ENCODE data around the gene KLF14. TPM values are rescaled to one million over a fixed set of nuclear protein-coding genes. Genes with fewer than 3 reads are reported as not detected.

The KLF14 gene
- total and polyA plus RNA-seq, 2 donors (not counting 3 experiments of a cell fraction or from before 2014, with no cell fraction given), result 0.01 TPM; not detected in 1

GRCh38 chr7:130708766-130709165, 25.2 kb downstream of the KLF14 start:
- Histone ChIP-seq H3K4me1 (ENCODE audit: control insufficient read depth, extremely low read depth, insufficient read depth, low read length) (no peaks in the 10 kb centered on the region), H4K20me1 (replicated peaks; ENCODE audit: control insufficient read depth, extremely low read depth, insufficient read depth, low read length) (no peaks in the 10 kb centered on the region), H3K4me2 (ENCODE audit: insufficient read depth, low read length) (no peak overlapping the region), H3K9ac (replicated peaks; ENCODE audit: extremely low read depth, insufficient read depth, low read length) (no peak overlapping the region), H3K27ac (ENCODE audit: insufficient read depth, low read depth, low read length) (no peak overlapping the region), H3K9me3 (replicated peaks; ENCODE audit: control insufficient read depth, insufficient read depth, low read length) (no peaks in the 10 kb centered on the region), H3K4me3 (replicated peaks in 1 of 3; ENCODE audit: insufficient read depth in 1 of 3, low read depth in 1 of 3, low read length in 3 of 3) (no peak overlapping the region), H2AFZ (ENCODE audit: low read depth, low read length) (no peak overlapping the region), H3K9me1 (replicated peaks; ENCODE audit: control insufficient read depth, extremely low read depth, insufficient read depth, low read length) (no peaks in the 10 kb centered on the region), H3K36me3 (ENCODE audit: control insufficient read depth in 2 of 2, extremely low read depth in 1 of 2, insufficient read depth in 2 of 2, low read length in 2 of 2) (no peaks in the 10 kb centered on the region), H3K79me2 (ENCODE audit: control insufficient read depth, insufficient read depth, low read length) (no peaks in the 10 kb centered on the region), H3K27me3 (ENCODE audit: control insufficient read depth in 2 of 2, insufficient read depth in 2 of 2, low read length in 2 of 2) (peaks cover 6 to 21% of the 10 kb centered on the region in 2 experiments)
- BruUV-seq (replicated peaks), result no TSS peak
- DNase-seq (ENCODE audit: low read depth, low spot score) (no peak), FAIRE-seq (no peak)
- CTCF ChIA-PET, result no interaction called here
- dilution Hi-C loops (cut with MboI; ENCODE audit: extremely low pct_ligation_motif_present, low sequenced_read_pairs) (no loop called here), intact Hi-C loops (cut with micrococcal nuclease) (no loop called here)
- TF ChIP-seq JUN (IDR thresholded peaks at IDR 0.05; ENCODE audit: borderline replicate concordance, insufficient read depth, insufficient read length, low read depth), result no peak
- TF ChIP-seq MYC (IDR thresholded peaks at IDR 0.05; ENCODE audit: low read depth, low read length), result no peak
- TF ChIP-seq POLR2AphosphoS5 (IDR thresholded peaks at IDR 0.05; ENCODE audit: insufficient read depth, low read depth, low read length), result no peak
- no peak for TF ChIP-seq FOS (IDR thresholded peaks at IDR 0.05; ENCODE audit: borderline replicate concordance, insufficient read depth, low read length)
- no peak for TF ChIP-seq GATA2 (IDR thresholded peaks at IDR 0.05; ENCODE audit: insufficient read depth, insufficient read length, low read depth, low read length)
- no peak for TF ChIP-seq MAX (IDR thresholded peaks at IDR 0.05; ENCODE audit: insufficient read depth, insufficient read length)
- no peak for TF ChIP-seq EZH2 (IDR thresholded peaks at IDR 0.05; ENCODE audit: borderline replicate concordance, low read depth, low read length, severe bottlenecking)
- TF ChIP-seq CTCF (IDR thresholded peaks at IDR 0.05; ENCODE audit: extremely low read depth in 1 of 2, insufficient read depth in 1 of 2, low read depth in 1 of 2, low read length in 2 of 2), result no peak
- TF ChIP-seq POLR2A (IDR thresholded peaks at IDR 0.05; ENCODE audit: low read depth, low read length), result no peak
- POLR2A ChIA-PET, result no interaction called here

Measured in endothelial cell of umbilical vein (primary cell).